K562 (cell line): ENCODE data around the gene RBM20.

Experiments
- ATF2 ChIP-seq: sonication (generic); formaldehyde crosslinking; IDR thresholded peaks from 2 replicates; pipeline ENCODE4 v1.8.1; 2022; ENCODE audit warnings: missing genetic modification reagents
- COPS2 ChIP-seq: fragments of 450-650 bp; conservative IDR thresholded peaks from 2 replicates; pipeline ENCODE4 v1.6.1; 2016; ENCODE audit warnings: mild to moderate bottlenecking, moderate library complexity
- CTCF ChIP-seq, 3 experiments: IDR thresholded peaks in 2 of 3; conservative IDR thresholded peaks in 1 of 3; 2 replicates each; pipeline ENCODE4 v1.5.1; 2011 to 2012; ENCODE audit warnings: low read length in 3 of 3, mild to moderate bottlenecking in 3 of 3, control low read depth in 2 of 3, improper control_type of control experiment in 1 of 3, inconsistent platforms in 1 of 3, low read depth in 1 of 3, mixed read lengths in 1 of 3, moderate library complexity in 1 of 3; ENCODE audit not compliant: insufficient read depth in 2 of 3
- ESRRA ChIP-seq: fragments of 450-650 bp; IDR thresholded peaks from 2 replicates; pipeline ENCODE4 v1.6.1; 2014; ENCODE audit warnings: low read depth, mild to moderate bottlenecking, moderate library complexity, borderline replicate concordance
- PHF21A ChIP-seq: fragments of 450-650 bp; IDR thresholded peaks from 2 replicates; pipeline ENCODE4 v1.6.1; 2017; ENCODE audit warnings: low read depth, borderline replicate concordance
- ZNF140 ChIP-seq: fragments of 250-450 bp; sonication (Bioruptor Pico); IDR thresholded peaks from 2 replicates; pipeline ENCODE4 v1.8.0; 2021; ENCODE audit warnings: moderate library complexity, mild to moderate bottlenecking, inconsistent platforms
- TF ChIP-seq, protein P1 (sequence below): sonication (generic); formaldehyde crosslinking; IDR thresholded peaks from 2 replicates; pipeline ENCODE4 v1.8.1; 2023; ENCODE audit warnings: mild to moderate bottlenecking, missing genetic modification reagents

DNA sequence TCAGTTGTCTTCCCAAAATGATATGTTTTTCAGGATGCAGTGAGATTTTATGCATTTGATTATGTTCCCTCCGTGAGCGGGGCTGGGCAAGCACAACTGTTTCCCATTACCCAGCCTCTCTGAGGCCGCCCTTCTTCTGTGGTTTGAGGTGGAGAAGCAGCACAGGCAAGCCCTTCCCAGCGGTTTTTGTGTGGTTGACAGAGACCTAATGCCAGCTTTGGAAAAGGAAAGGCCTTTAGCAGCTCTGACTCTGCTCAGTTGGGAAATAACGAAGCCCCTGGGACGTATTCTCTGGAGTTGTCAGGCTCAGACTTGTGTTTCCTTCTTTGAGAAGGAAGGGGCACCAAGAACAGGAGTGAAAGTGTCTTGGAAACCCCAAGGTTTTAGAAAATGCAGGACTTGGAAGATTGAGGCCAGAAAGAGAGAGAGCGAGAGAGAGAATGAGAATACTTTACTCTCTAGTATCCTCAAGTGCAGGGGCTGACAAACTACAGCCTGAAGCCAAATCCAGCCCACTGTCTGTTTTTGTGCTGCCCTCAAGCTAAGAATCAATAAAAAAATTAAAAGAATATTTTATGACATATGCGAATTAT, 207.0 kb downstream of the RBM20 start:
- TF ChIP-seq PHF21A (no peak), CTCF (IDR thresholded peaks at IDR 0.05 in 2 of 3, conservative IDR thresholded peaks at IDR 0.05 in 1 of 3; ENCODE audit: insufficient read depth in 2 of 3, low read depth in 1 of 3, low read length in 3 of 3) (no peak), COPS2 (no peak), ESRRA (no peak), ZNF140 (no peak), ATF2 (CRISPR knock-in tag) (no peak)
- TF ChIP-seq, protein P1, sequence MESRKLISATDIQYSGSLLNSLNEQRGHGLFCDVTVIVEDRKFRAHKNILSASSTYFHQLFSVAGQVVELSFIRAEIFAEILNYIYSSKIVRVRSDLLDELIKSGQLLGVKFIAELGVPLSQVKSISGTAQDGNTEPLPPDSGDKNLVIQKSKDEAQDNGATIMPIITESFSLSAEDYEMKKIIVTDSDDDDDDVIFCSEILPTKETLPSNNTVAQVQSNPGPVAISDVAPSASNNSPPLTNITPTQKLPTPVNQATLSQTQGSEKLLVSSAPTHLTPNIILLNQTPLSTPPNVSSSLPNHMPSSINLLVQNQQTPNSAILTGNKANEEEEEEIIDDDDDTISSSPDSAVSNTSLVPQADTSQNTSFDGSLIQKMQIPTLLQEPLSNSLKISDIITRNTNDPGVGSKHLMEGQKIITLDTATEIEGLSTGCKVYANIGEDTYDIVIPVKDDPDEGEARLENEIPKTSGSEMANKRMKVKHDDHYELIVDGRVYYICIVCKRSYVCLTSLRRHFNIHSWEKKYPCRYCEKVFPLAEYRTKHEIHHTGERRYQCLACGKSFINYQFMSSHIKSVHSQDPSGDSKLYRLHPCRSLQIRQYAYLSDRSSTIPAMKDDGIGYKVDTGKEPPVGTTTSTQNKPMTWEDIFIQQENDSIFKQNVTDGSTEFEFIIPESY = no peak
